Sigmoid colon (tissue), 7 donors: Measurements from ENCODE around the gene PRKCZ. TPM values are rescaled to one million over a fixed set of nuclear protein-coding genes. Genes with fewer than 3 reads are reported as not detected.
A peak's percentile ranks its signal among the peaks of the same experiment; 100 is the strongest.

Experiments
- DNase-seq: peaks from one replicate; pipeline ENCODE4 v3.0.0-alpha.2; 2019
- H3K27ac ChIP-seq, 4 donors: fragments of 200-600 bp; sonication (generic); one replicate each; pipeline ENCODE4 v1.5.1; 2016 to 2019; ENCODE audit warnings: mild to moderate bottlenecking in 1 of 4
- H3K27me3 ChIP-seq, 3 donors: fragments of 200-600 bp; sonication (generic); one replicate each; pipeline ENCODE4 v1.5.1; 2019; ENCODE audit warnings: mild to moderate bottlenecking in 1 of 3
- H3K36me3 ChIP-seq, 4 donors: fragments of 200-600 bp; sonication (generic); one replicate each; pipeline ENCODE4 v1.5.1; 2016 to 2019
- H3K4me1 ChIP-seq, 4 donors: fragments of 200-600 bp; sonication (generic); one replicate each; pipeline ENCODE4 v1.5.1; 2017 to 2019
- H3K4me3 ChIP-seq, 4 donors: fragments of 200-600 bp; sonication (generic); one replicate each; pipeline ENCODE4 v1.5.1; 2017 to 2019; ENCODE audit warnings: mild to moderate bottlenecking in 2 of 4, moderate library complexity in 1 of 4
- H3K9me3 ChIP-seq, 4 donors: fragments of 200-600 bp in 3 of 4; sonication (generic) in 3 of 4; one replicate each; pipeline versions ENCODE4 v1.5.1 to v1.6.1; 2013 to 2019
- EP300 ChIP-seq, 4 donors: sonication (generic); formaldehyde crosslinking; IDR thresholded peaks; one replicate each; pipeline ENCODE4 v1.6.1; 2017; ENCODE audit warnings: antibody characterized with exemption in 4 of 4
- POLR2A ChIP-seq, 2 donors: fragments of 450-650 bp; IDR thresholded peaks; one replicate each; pipeline ENCODE4 v1.6.1; 2016; ENCODE audit warnings: antibody characterized with exemption in 2 of 2, mild to moderate bottlenecking in 2 of 2, moderate library complexity in 2 of 2
- POLR2AphosphoS5 ChIP-seq, 4 donors: sonication (generic); formaldehyde crosslinking; IDR thresholded peaks; one replicate each; pipeline ENCODE4 v1.6.1; 2017; ENCODE audit warnings: antibody characterized with exemption in 4 of 4
- WGBS, 2 donors: extraction: QIAGEN DNeasy Blood & Tissue Kit; methylation state at CpG; one replicate each; pipeline ENCODE4 v1.1.7; 2013; 5-methylcytosine and 5-hydroxymethylcytosine counted together
- intact Hi-C: fragments of 100-400 bp; cut with DNase I; formaldehyde crosslinking; loops from one replicate; pipeline ENCODE4 v1.15.1; 2023
- polyA plus RNA-seq, 3 donors: library from polyadenylated mRNA; stranded (reverse); fragments of 200-250 nt; gene quantifications; one replicate each; pipeline ENCODE4 v1.2.3, GENCODE V29; 2013
- total RNA-seq, 4 donors: library from RNA; depleted of rRNA; stranded (reverse); fragments of >200 nt; gene quantifications; one replicate each; pipeline ENCODE4 v1.1.0, GENCODE V29; 2016
- TF ChIP-seq, protein P1 (sequence below), 4 experiments: fragments of 450-650 bp in 3 of 4; fragments of 200-600 bp in 1 of 4; IDR thresholded peaks; one replicate each; pipeline ENCODE4 v1.5.1; 2016 to 2019; ENCODE audit warnings: antibody characterized with exemption in 4 of 4, mild to moderate bottlenecking in 3 of 4, moderate library complexity in 2 of 4
- donor health status: healthy with polysubstance abuse.
- donor health status: Bipolar disorder and iron deficiency.
- donor health status: healthy.

Gene PRKCZ
- total and polyA plus RNA-seq, 7 donors, result 1.4 to 52.9 (median 4.8) TPM

DNA sequence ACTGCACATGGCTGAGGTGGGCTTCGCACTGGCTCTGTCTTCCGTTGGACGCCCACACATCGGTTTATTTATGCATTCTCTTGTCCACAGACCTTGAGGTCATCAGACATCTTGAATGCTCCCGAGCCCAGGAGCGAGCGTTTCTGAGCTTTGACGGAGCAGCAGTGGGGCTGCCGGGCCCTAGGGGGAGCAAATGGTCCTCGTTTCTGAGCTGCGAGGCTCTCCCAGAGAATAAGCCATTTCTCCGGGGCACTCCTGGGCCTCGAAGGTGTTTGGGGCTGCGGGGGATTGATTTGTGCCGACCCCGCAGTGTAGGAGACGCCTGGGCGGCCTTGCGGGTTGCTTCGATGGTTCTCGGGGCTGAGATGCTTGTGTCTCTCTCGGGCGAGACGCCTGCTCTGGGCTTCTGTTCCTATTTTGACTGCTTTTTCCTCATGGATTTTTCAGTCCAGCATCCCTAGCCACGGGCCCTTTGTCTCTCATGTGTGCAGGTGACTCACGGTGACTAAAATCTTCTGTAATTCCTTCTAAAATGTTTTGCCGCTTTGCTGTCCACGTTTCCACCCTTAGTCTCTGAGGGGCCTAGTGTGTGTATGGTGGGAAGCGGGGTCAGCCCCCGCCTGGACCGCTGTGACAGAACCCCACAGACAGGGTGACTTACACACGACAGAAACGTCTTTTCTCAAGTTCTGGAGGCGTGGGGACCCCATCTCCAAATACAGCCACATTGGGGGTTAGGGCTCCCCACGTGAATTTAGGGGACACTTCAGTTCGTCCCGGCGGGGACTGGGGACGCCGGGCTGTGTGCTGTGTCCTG lies 82.2 kb downstream of the PRKCZ start:
- peaks cover 0 to 35% (median 29%) of the 10 kb centered on the region in 4 donors for H3K4me1 ChIP-seq
- WGBS, 2 donors, result 47 to 54% methylated on average over 40 of the region's 40 CpGs
- intact Hi-C loops, result loop anchor here (1.0 to 5.0 kb wide), 3 partner anchors 42 to 280 kb away; partner anchors contain the start of genes MORN1, PEX10 and RER1
- TF ChIP-seq EP300 (IDR thresholded peaks at IDR 0.05) (no peak), POLR2AphosphoS5 (IDR thresholded peaks at IDR 0.05) (peak in 2 of 4 donors; percentile 8 to 15), POLR2A (IDR thresholded peaks at IDR 0.05) (no peak)
- TF ChIP-seq, protein P1, sequence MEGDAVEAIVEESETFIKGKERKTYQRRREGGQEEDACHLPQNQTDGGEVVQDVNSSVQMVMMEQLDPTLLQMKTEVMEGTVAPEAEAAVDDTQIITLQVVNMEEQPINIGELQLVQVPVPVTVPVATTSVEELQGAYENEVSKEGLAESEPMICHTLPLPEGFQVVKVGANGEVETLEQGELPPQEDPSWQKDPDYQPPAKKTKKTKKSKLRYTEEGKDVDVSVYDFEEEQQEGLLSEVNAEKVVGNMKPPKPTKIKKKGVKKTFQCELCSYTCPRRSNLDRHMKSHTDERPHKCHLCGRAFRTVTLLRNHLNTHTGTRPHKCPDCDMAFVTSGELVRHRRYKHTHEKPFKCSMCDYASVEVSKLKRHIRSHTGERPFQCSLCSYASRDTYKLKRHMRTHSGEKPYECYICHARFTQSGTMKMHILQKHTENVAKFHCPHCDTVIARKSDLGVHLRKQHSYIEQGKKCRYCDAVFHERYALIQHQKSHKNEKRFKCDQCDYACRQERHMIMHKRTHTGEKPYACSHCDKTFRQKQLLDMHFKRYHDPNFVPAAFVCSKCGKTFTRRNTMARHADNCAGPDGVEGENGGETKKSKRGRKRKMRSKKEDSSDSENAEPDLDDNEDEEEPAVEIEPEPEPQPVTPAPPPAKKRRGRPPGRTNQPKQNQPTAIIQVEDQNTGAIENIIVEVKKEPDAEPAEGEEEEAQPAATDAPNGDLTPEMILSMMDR (IDR thresholded peaks at IDR 0.05), result peak; percentile 33 to 69 (median 55)
- no peaks in the 10 kb centered on the region for H3K36me3 ChIP-seq
- H3K27ac ChIP-seq, result peak overlapping the region; percentile 89 to 93 (median 92)
- no peaks in the 10 kb centered on the region for H3K9me3 ChIP-seq
- no peaks in the 10 kb centered on the region for H3K27me3 ChIP-seq
- peak; percentile 87 for DNase-seq
- H3K4me3 ChIP-seq, result peak overlapping the region; percentile 18 to 54 (median 46)

DNA sequence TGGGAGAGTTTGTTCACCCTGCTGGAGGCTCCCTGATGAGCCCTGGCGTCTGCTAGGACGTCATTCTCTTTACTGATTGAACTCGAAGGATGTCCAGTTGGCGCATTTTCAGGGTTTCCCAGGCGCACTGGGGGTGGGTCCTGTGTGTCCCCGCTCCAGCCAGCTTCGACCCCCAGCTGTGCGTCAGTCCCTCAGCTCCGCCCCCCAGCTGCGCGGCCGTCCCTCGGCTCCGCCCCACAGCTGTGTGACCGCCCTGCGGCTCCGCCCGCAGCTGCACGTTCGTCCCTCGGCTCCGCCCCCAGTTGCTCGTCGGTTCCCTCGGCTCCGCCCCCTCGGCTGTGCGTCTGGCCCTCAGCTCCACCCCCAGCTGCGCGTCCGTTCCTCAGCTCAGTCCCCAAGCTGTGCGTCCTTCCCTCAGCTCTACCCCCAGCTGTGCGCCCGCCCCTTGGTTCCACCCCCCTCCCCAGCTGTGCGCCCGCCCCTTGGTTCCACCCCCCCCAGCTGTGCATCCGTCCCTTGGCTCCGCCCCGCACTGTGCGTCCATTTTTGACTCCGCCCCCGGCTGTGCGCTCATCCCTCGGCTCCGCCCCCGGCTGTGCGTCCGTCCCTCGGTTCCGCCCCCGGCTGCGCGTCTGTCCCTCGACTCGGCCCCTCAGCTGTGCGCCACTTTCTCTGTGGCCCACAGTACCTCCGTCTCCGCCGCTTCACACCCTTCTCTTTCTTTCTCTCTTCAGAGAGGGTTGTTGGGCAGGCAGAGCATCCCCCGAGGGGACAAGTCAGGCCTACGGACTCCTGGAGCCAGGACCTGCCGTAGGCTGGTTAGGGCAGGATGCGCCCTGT lies 83.0 kb downstream of the PRKCZ start:
- H3K27me3 ChIP-seq, result no peaks in the 10 kb centered on the region
- no peaks in the 10 kb centered on the region for H3K36me3 ChIP-seq
- TF ChIP-seq POLR2AphosphoS5 (IDR thresholded peaks at IDR 0.05) (peak; percentile 85 to 98 (median 92)), EP300 (IDR thresholded peaks at IDR 0.05) (peak in 2 of 4 donors; percentile 34 to 84), POLR2A (IDR thresholded peaks at IDR 0.05) (peak; percentile 39 to 56)
- TF ChIP-seq, protein P1 (IDR thresholded peaks at IDR 0.05), result peak in 1 of 4 experiments; percentile 19
- peak; percentile 100 for DNase-seq
- H3K4me1 ChIP-seq, result peaks cover 0 to 32% (median 27%) of the 10 kb centered on the region in 4 donors
- 4 to 7% methylated on average over 63 of the region's 63 CpGs for WGBS, 2 donors
- intact Hi-C loops, result loop anchor here (1.0 to 5.0 kb wide), 3 partner anchors 41 to 279 kb away; partner anchors contain the start of genes MORN1, PEX10 and RER1
- no peaks in the 10 kb centered on the region for H3K9me3 ChIP-seq
- H3K4me3 ChIP-seq, result peak overlapping the region; percentile 18 to 54 (median 46)
- H3K27ac ChIP-seq, result peak overlapping the region; percentile 89 to 93 (median 92)

DNA sequence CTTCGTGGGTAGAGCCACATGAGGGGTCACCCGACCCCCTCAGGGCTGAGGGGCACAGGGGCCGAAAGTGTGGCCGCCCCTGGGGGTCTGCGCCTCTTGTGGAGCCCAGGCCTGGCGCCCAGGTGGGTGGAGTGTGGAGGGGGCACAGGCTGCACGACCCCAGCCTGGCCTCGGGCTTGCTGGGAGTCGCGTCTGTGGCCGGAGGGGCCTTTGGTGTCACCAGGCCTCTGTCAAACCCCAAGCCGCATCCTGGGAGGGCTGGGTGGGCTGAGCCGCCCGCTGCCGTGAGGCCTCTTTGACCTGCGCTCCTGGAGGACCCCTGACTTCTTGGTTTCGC lies 83.6 kb downstream of the PRKCZ start:
- DNase-seq, result no peak
- peak overlapping the region; percentile 18 to 54 (median 46) for H3K4me3 ChIP-seq
- H3K27me3 ChIP-seq, result no peaks in the 10 kb centered on the region
- H3K9me3 ChIP-seq, result no peaks in the 10 kb centered on the region
- TF ChIP-seq POLR2A (IDR thresholded peaks at IDR 0.05), result no peak
- TF ChIP-seq EP300 (IDR thresholded peaks at IDR 0.05), result no peak
- TF ChIP-seq, protein P1 (IDR thresholded peaks at IDR 0.05), result no peak
- no peak for TF ChIP-seq POLR2AphosphoS5 (IDR thresholded peaks at IDR 0.05)
- WGBS, 2 donors, result 80 to 81% methylated on average over 17 of the region's 17 CpGs
- H3K4me1 ChIP-seq, result peaks cover 0 to 32% (median 27%) of the 10 kb centered on the region in 4 donors
- H3K36me3 ChIP-seq, result no peaks in the 10 kb centered on the region
- peak overlapping the region; percentile 89 to 93 (median 92) for H3K27ac ChIP-seq
- intact Hi-C loops, result loop anchor here (1.0 to 5.0 kb wide), 3 partner anchors 40 to 278 kb away; partner anchors contain the start of genes MORN1, PEX10 and RER1

DNA sequence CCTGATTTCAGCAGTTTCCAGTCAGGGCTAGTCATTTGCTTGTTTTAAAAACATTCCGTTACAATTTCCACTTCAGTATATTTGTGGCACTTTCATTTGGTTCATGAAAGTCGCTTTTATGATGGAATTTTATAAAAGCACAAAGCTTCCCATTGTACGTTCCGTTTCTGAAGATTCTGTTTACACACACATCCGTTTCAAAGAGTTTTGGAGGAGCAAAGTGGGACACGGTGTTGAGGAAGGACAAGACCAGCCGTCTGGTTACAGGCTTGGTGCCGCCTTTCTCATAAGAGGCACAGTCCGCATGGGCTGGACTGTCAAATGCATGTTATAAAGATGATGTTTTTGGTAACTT lies 84.0 kb downstream of the PRKCZ start:
- H3K4me1 ChIP-seq, result peaks cover 0 to 32% (median 27%) of the 10 kb centered on the region in 4 donors
- H3K36me3 ChIP-seq, result no peaks in the 10 kb centered on the region
- intact Hi-C loops, result loop anchor here (5.0 kb wide), 2 partner anchors 258 to 278 kb away; partner anchors contain the start of genes MORN1, PEX10 and RER1
- no peaks in the 10 kb centered on the region for H3K9me3 ChIP-seq
- H3K4me3 ChIP-seq, result no peak overlapping the region
- WGBS, 2 donors, result 91 to 93% methylated on average over 9 of the region's 9 CpGs
- no peaks in the 10 kb centered on the region for H3K27me3 ChIP-seq
- TF ChIP-seq EP300 (IDR thresholded peaks at IDR 0.05) (no peak), POLR2A (IDR thresholded peaks at IDR 0.05) (no peak), POLR2AphosphoS5 (IDR thresholded peaks at IDR 0.05) (no peak)
- TF ChIP-seq, protein P1 (IDR thresholded peaks at IDR 0.05), result no peak
- no peak for DNase-seq
- H3K27ac ChIP-seq, result peak overlapping the region; percentile 89 to 93 (median 92)
